ENCODE data around the gene PTPN14.

Gene PTPN14

DNA sequence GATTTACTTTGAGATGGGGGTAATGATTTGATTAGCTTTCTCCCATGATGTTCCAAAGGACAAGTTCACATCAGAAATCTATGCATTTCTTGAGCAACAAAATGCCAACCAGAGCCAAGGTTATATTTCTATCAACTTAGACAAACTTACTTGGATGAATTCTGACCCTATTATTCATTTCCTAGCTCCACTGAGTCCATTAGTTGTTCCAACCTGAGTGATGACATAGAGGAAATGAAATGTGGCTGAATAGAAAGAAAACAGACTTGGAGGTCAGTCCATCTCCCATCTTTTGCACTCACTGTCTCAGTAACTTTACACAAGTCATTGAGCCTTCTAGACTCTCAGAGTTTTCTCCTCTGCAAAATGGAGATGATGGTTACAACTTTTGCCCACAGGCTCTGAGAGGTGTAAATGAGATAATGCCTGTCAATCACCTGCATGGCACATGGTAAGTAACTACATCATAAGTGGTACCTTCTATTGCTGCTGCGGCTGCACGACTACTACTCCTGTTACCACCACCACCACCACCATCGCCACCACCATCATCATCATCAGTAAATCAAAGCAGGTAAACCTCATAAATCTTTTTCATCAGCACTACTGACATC lies 98.2 kb downstream of the PTPN14 start:
- DNase-seq (ENCODE audit: low read depth): no peak

DNA sequence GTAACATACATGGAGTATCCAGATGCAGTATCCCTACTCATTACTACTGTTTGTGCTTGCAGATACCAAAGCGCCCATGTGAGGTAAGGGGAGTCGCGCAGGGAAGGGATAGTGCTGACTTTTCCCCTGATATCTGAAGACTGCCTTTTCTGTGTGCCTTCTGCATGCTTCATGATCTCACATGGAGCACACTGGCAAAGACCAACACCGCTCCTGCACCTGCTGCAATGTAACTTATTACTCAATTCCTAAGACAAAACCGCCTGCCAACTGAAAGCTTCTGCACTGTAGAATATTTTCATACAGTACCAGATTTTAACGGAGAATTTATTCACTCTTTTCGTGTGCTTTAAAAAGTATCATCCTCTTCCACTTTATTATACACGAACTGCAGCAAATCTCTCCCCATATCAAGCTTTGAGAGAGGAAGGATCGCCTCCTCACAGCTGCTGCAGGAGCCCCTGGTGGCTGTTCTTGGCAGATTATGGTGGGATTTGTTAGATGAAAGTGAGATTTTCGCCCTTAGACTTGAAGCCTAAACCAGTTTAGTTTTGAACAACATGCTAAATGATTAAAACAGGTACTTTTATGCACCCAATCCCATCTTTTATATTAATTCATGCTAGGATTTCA lies 99.1 kb downstream of the PTPN14 start:
- DNase-seq (ENCODE audit: low read depth): no peak

GRCh38 chr1:214451596-214451995 lies 99.8 kb downstream of the PTPN14 start:
- no peak for DNase-seq (ENCODE audit: low read depth)

DNA sequence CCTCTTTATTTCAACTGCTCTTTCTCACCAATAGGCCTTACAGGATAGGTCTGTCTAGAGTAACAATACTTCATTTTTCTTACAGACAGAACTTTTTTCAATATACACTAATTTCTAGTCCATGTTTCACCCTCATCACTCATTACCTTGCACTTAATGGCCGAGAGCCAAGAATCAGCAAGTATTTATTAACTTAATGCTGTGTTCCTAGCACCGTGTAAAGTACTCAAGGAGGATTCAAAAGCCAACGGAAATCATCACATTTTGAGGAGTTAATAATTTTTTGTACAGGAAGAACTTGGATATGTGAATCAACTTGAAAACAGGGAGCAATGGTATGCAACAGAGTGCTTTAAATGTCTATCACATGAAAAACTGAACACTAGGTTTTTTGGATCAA lies 102.0 kb downstream of the PTPN14 start:
- DNase-seq (ENCODE audit: low read depth): no peak

DNA sequence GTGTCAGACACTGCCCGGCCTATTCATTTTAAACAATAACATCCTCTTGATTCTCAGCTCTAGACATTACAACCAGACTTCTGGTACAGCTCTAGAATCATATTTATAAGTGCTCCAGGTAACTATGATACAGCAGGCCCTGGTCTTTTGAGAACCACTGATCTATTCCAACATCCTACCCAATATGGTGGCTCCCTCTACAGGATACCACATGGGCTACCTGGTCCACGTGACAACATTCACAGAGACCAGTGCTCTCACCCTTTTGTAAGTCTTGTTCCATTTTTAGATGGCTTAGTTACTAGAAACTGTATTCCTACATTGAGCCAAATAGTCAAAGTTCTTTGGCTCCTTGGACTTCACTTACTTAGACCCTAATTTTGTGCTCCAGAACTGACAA lies 102.9 kb downstream of the PTPN14 start:
- no peak for DNase-seq (ENCODE audit: low read depth)

GRCh38 chr1:214447557-214447871 lies 103.9 kb downstream of the PTPN14 start:
- no peak for DNase-seq (ENCODE audit: low read depth)

GRCh38 chr1:214446772-214447556 lies 104.4 kb downstream of the PTPN14 start:
- no peak for DNase-seq (ENCODE audit: low read depth)

DNA sequence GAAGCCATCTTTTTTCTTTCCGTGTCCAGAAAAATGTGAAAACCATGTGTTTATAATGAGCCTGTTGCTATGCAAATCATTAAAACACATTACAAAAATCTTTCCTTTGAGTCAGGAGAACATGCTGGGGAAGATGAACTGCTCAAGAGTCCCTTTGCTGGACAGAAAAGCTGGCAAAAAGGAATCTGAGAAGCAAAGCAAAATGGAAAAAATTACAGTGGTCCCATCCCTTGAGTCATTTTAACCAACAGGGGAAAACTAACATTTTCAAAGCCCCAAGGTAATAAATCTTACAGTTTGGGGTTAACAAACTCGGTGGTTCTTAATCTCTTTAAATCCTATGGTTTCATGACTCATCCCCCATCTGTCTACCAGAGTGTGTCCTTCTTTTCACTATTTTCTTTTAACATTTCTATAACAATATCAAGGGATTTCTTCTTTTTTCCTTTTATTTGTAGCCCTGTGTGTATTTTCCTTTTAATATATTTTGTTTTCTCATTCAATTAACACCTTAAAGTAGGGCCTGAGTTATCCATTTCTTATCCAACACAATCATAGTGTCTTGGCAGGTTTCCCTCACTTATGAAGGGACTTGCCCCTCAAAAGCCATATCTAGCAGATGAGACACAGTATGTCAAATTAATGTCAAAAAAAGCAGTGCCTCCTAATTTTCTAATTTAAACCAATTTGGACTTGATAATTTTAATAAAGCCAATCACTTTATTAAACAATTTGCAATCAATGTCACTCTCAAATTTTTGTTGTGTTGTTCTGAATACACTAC lies 105.4 kb downstream of the PTPN14 start:
- no peak for DNase-seq (ENCODE audit: low read depth)

- DNase-seq (ENCODE audit: low read depth): no peak
Observed at GRCh38 chr1:214445199-214445598, 106.2 kb downstream of the PTPN14 start.

DNA sequence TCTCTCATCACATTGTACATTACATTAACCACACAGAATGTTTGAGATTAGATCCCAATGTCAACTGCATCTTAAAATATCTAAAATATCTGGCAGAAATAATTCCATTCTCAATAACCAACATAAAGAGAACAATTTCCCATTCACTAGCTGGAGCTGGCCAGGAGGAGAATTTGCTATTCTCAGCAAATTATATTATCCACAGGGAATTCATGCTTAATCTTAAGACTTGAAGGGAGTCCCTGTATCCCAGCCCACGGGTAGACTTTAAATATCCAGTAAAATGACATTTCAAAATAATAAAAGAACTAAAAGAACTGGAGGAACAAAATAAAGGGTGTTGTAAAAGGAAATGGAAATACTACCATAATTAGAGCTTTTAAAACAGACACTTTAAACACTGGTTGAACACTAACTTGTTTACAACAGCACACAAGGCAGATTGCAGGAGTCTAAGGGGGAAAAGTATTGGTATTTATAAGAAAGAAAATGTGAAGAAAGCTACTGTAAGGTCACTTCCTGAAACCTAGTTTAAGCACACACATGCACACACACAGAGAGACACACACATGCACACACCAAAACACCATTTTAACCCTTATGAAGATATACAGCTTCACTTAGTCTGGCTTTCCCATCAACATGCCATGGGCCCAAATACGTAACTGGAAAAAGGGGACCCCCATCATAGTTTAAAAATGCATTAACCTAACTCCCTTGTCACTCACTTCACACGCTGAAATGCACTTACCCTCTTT lies 107.0 kb downstream of the PTPN14 start:
- DNase-seq (ENCODE audit: low read depth): no peak

GRCh38 chr1:214441119-214441518 lies 110.3 kb downstream of the PTPN14 start:
- no peak for DNase-seq (ENCODE audit: low read depth)

DNA sequence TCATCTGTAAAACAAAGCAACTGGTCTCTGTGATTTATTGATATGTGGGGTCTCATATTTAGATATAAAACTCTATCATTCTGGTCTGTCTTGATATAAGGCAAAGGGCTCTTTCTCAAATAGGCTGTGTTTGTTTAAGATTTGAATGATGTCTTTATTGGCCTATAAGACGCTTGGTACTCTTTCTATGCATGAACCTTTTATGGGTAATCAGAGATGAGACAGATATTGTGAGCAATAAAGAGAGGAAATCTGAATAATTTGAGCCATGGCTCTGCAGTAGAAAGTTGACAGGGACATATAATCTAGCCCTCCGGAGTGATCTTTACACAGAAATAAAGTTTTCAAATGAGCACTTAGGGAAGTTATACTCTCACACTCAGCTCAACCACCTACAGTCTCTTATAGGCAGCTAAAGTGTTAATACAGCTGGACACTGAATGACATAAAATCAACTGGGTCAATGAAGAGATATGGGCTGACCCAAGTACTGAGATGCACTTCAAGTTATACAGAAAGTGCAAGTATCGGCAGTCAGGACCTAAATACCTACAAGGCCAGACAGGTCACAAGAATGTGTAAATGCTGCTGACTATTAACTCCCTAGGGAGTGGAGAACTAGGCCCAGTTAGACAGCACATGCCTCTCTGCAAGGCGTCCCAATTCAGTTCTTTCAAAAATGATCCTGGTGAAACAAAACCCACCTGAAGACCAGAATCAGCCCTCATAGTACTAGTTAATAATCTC lies 111.0 kb downstream of the PTPN14 start:
- no peak for DNase-seq (ENCODE audit: low read depth)

DNA sequence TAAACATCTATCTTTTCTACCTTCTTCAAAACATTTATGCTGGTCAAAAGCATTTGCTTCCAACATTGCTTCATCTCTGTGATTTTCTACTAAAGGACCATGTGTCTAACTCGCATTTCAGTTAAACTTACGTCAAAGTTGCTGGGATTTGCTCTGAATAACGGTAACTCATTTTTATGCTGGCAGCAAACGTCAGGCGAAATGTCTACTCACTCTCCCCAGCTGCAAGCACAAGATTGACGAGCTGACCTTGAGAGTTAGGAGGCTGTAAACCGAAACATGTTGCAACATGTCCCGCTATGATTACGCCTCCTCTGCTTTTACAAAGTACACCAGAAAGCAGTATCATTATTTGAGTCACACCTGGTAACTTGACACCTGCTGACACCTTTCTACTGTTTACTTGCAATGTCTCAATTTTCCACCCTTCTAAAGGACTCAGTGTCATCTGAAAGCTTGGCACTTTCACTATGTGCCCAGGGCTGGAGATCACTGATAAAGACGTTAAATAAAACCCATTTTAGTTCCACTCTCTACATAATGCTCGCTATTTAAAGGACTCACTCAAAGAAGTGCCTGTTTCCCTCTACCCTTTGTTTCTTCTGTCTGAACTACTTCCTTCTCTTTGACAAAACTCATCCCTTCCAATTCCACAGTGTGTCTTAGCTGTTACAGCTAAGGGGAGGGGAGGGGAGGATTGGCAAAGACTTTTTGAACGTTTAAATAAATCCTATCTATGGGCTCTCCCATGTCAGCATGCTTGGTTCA lies 111.9 kb downstream of the PTPN14 start:
- no peak for DNase-seq (ENCODE audit: low read depth)

GRCh38 chr1:214438530-214438929 lies 112.9 kb downstream of the PTPN14 start:
- no peak for DNase-seq (ENCODE audit: low read depth)

DNA sequence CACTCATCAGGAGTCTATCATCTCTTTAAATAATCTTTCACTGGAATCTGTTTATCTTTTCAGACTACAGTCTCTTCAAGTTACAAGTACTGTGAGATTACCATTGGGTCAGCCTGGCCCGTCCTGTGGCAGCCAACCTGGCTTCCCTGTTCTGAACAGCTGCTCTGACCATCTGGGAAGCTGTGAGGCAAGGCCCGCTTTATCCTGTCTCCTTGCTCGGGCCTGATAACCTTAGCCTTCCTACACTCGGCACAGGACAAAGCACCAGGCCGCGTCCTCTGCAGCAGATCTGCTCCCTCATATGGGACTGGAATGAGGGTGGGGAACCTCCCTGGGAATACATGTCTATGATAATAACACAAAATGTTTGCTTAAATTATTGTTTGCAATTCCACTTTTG lies 113.3 kb downstream of the PTPN14 start:
- DNase-seq (ENCODE audit: low read depth): no peak

GRCh38 chr1:214435867-214436266 lies 115.5 kb downstream of the PTPN14 start:
- no peak for DNase-seq (ENCODE audit: low read depth)

GRCh38 chr1:214432245-214432644 lies 119.2 kb downstream of the PTPN14 start:
- no peak for DNase-seq (ENCODE audit: low read depth)

DNA sequence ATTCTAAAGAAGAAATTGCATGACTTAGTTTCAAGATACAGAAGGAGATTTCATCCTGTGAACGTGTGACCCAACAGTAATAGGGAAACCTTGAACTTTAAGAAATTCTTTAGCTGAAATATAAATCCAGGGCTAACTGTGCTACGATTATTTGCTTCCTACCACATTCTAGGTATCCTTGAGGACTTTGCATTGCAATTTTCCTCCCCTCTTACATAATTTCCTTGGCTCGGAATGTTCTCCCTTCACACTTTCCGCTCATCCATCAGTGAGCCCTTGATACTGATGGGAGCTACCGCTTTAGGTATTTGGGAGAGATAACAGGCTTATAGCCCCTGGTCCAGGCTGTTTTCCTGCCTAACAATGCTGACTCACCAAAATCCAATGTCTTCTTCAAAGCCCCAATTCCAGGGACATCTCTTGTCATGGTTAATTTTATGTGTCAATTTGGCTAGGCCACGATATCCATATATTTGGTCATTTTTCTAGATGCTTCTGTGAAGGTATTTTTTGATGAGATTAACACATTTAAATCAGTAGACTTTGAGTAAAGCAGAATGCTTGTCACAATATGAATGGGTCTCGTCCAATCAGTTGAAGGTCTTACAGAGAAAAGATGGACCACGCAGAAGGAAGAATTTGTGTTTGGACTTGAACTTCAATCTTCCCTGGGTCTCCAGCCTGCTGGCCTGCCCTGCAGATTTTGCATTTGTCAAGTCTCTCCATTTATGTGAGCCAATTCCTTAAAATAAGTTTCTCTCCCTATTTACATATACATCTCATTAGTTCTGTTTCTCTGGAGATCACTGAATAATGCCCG lies 121.2 kb downstream of the PTPN14 start:
- DNase-seq (ENCODE audit: low read depth): no peak

DNA sequence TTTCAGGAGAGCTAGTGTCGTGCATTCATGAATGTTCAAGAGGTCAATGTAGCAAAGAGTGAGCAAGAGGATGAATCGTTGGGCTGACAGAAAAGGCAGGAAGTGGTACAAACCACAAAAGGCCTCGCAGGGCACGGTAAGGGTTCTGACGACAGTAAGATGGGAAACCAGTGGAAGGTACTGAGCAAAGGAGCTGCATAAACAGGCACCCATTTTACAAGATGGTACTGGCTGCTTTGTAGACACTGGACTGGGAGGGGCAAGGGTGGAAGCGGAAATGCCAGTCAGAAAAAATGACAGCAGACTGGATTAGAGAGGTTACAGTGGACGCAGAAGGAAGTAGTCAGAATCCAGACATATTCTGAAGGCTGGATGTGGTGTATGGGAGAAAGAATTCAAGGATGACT lies 123.5 kb downstream of the PTPN14 start:
- DNase-seq (ENCODE audit: low read depth): peak; percentile 26

DNA sequence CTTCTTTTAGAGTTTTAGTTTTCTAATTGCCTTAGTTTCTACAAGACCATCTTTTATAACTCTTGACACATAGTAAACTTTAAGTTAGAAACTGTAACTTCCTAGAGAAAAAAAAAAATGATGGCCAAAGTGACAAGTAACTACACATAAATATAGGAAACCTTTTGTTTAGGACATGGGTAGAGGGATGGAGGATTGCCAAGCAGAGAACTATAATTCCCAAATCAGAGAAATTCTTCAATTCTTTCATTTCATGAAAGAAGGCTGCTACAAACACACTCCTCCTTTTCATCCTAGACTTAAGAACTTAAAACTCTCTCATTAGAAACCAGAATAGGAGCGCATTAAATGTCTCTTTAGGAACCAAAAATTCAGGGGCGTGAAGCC lies 125.0 kb downstream of the PTPN14 start:
- DNase-seq (ENCODE audit: low read depth): no peak

All from activated T-helper 1 cell treated with Interleukin-2 at 50 U/mL for 16 hours (primary cell).